Measurements from ENCODE around the gene ZNF771. TPM values are rescaled to one million over a fixed set of nuclear protein-coding genes. Genes with fewer than 3 reads are reported as not detected.
A peak's percentile ranks its signal among the peaks of the same experiment; 100 is the strongest.

The ZNF771 gene
- 6.1 TPM for total RNA-seq
- long read RNA-seq, transcript ZNF771-201 (3 exons, 2,371 nt), result major isoform, 14 of 24 reads
- long read RNA-seq, partial matches to known transcripts, result 7 of 24 reads
- long read RNA-seq, other reads (novel, unspliced or antisense), result 2 of 24 reads

DNA sequence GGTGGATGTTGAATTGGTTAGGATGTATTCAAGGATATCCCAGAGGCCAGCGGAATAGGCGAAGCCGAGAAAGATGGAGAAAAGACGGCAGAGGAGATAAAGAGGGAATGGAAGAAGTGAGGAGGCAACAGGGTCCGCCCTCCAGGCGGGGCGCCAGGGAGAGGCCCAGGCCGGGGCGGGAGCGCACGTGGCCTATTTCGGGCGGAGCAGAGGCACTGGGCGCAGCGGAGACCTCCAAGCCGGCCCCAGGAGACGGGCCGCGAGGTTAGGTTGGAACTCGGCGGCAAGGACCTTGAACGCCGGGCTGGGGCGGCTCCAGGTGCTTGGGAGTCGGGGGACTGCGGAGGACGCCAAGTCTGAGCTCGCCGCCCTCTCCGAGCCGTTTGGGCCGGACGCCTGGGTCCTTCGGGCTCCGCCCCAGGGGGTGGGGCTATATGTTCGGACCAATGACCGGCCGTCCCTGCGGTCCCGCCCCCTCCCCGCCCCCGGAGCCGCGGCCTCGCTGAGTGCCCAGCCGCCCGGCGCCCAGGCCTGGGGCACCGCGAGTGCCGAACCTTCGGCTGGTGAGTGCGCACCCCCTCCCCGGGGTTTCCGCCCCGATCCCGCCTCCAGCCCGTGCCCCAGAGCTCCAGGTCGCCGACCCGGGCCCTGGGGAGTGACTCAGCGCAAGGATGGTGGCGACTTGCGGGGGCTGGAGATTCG is at the start of gene ZNF771:
TSS of gene ZNF771 (plus strand) at position 505 of the 702 bp plus-strand sequence. CDS start 448 bp downstream, outside the sequence.
- peak; percentile 97 for DNase-seq
- intact Hi-C loops (cut with micrococcal nuclease), result no loop called here
- ATAC-seq, result peak; percentile 97

DNA sequence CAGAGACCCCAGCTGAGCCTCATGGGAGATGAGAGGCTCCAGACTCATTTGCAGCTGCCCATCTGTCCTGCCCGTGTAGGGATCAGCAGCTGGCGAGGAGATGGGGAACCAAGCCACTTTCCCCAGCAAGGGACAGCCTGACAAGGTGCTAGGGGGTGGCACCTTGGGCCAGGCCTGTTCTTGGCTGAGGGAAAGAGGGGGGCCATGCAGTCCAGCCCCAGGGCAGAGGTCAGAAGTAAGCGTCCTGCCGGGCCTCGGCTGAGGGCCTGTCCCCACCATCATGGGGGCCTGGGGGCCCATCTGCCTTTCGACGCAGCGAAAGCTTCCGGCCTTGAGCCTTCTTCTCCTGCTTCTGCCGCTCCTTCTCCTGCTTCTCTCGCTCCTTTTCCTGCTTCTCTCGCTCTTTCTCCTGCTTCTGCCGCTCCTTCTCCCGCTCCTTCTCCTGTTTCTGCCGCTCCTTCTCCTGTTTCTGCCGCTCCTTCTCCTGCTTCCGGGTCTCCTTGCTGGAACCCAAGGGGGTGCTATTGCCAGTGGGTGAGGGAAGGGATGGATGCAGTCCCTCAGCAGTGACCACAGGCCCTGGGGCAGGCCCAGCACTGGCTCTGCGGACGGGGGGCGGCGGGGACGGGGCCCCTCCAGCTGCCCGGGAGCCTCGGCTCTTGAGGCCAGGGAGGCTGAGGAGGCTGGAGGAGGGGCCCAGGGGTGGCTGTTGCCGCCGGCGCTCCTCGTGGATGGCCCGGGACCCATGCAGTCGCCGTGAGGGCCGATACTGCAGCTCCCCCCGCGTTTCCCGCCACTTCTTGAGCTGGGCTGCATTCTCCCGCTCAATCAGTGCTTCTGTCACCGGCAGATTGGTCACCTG is 49.5 kb upstream of the ZNF771 start:
- DNase-seq (peak; percentile 28), ATAC-seq (no peak)
- intact Hi-C loops (cut with micrococcal nuclease), result no loop called here

DNA sequence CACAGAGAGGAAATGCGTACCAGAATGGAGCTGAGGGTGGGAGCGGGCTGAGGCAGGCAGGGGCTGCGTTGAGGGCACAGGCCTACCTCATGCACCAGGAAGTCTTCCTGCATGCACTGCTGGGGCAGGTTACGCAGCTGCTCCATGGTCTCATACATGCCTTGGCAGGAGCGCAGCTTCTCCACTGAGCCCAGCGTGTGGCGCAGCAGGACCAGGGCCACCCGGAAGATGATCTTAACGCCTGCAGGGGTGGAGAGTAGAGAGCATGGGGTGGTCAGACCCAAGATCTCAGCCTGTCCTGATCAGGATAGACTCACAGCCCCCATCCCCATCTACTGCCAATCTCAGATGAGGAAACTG is 48.8 kb upstream of the ZNF771 start:
- ATAC-seq (no peak), DNase-seq (peak; percentile 23)
- intact Hi-C loops (cut with micrococcal nuclease), result no loop called here

DNA sequence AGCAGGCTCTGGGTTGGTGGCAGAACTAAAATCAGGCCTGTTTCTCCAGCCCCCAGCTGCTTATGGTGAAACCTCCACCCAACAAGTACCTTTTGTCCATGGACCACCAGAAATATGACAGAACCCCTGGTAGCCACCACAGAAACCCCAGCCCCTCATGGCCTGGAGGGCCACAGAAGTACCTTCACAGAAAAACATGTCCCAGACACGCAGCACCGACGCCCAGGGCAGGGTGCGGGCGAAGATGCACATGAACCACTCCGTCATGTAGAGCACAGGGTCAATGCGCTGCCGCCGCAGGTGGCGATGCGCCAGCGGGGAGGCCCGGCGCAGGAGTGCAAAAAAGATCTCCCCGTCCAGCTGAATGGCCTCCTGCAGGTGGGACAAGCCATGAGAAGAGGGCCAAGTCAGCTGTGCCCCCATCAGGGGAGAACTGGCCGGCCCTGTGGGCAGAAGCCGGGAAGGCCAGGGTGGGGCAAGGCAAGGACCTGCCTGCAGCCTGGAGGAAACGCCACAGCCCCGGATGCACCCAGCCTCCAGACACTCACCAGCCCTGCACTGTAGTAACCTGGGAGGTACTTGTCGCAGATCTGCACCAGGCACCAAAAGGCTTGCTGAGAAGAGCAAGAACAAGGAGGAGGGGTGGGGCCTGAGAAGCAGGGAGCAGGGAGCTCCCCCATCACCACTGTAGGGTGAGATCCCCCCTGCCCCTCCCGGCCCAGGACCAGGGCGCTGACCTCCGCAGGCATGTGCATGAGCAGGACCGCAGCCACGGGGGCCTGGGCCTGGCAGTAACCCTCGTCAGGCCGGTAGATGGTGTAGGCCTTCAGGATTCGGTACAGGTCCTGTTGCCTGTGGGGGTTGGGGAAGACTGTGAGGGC is 48.2 kb upstream of the ZNF771 start:
- intact Hi-C loops (cut with micrococcal nuclease), result no loop called here
- DNase-seq, result peak; percentile 0
- no peak for ATAC-seq

DNA sequence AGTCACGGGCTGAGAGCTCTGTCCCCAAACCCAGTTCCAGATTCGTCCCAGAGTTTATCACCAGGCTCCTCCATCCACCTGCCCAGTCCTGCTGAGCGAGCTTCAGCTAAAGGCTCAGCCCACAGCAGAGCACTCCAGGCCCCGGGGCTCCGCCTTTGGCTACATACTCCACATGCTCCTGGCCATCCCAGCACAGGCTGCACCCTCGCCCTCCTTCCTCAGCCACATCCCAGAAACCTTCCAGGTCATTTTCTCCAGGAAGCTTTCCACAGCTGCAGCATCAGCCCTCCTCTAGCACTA is 47.6 kb upstream of the ZNF771 start:
- ATAC-seq, result no peak
- intact Hi-C loops (cut with micrococcal nuclease), result no loop called here
- DNase-seq, result no peak

DNA sequence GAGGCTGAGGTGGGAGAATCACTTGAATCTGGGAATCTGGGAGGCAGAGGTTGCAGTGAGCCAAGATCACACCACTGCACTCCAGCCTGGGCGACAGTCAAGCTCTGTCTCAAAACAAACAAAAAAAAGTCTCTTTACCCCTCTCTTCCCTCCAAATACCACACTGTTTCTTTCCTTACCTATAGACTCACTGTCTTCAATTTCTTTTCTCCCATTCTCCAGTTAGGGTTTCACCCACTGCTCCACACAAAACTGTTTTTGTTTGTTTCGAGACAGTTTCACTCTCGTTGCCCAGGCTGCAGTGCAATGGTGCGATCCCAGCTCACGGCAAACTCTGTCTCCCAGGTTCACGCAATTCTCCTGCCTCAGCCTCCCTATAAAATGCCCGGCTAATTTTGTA is 46.2 kb upstream of the ZNF771 start:
- ATAC-seq (no peak), DNase-seq (peak; percentile 1)
- intact Hi-C loops (cut with micrococcal nuclease), result no loop called here

DNA sequence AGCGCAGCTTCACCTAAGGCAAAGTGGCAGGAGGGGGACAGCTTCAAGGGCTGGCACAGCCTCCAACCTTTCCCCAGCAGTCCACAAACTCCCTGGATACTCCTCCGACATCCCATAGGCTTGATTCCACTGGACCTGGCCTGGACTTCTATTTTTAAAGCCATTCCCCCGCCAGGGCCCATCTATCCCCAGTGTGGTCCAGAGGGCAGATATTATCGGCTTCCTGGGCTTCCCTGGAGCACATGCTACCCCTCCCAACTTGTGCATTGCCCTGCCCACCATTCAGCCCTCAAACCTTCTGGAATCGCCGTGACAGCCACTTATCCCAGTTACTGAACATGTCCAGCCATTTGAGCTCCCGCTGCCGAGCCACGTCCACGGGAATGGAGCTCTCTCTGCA is 42.2 kb upstream of the ZNF771 start:
- intact Hi-C loops (cut with micrococcal nuclease), result no loop called here
- ATAC-seq (peak; percentile 28), DNase-seq (peak; percentile 24)

DNA sequence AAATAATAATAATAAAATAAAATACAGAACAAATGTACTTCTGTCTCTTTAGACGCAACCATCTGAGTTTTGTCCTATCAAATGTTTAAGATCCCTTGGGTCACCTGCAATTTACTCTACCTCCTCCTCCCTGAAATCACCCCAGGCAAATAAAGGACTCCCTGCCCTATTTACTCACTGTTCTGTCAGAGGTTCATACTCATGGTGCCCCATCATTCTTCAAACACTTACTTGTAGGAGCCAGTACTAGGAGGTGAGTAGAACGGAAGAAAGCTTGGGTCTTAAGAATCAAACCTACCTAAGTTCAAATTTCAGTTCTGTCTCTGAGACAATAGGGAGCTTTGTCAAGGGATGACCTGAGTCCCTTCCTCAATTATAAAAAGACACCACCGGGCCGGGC is 40.9 kb upstream of the ZNF771 start:
- no peak for DNase-seq
- no peak for ATAC-seq
- intact Hi-C loops (cut with micrococcal nuclease), result no loop called here

DNA sequence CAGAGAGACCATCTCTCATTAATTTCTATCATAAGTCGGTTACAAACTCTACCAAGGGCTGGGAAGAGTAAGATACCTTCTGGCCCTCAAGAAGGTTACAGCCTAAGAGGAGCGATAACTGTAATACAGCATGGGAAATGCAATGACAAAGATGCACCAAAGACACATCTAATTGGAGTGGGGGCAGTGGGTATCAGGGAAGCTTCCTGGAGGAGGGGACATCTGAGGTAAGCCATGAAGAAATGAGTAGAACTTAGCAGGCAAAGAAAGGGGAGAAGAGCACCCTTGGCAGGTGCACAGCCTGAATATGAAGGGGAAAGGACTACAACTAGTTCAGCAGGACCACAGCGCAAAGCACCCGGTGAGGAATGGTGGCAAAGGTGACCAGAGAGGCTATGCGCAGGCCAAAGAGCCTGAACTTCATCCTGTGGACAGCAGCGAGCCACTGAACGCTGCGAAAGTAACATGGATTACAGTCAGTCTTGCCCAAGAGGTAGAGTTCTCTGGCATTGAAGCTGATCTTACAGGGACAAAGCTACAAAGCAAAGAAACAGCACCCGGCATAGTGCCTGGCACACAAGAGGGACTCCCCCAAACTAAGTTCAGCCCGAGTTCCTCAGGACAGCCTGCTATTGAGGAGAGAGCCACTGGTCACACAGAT is 39.9 kb upstream of the ZNF771 start:
- intact Hi-C loops (cut with micrococcal nuclease), result no loop called here
- no peak for ATAC-seq
- DNase-seq, result peak; percentile 28

DNA sequence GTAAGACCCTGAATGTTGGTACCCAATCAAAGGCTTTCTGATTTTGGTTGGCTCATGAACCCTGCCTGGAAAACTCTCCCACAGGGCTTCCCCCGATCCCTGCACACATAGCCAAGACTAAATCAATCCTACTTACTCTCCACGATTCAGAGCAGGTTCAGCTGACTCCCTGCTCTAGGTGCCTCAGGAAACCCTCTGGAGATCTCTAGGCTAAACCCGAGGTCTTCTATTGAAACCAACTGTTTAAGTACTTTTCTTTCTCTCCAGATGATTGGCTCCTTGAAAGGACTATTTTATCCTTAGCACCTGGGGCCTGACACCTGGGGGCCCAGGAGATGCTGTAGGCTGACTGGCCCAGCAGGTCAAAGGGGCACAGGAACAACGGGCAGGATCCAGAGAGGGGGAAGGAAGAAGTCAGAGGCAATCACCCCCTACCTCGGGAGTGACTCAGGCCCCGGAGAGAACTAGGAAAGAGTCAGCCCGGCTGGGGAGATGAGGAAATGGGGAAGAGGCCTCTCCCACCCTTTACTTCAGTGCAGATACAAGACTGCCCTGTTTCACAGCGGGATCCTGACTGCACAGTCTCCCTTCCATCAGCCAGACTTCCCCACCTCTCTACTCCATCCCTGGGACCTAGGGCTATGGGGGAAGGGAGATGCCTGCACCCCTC is 39.1 kb upstream of the ZNF771 start:
- intact Hi-C loops (cut with micrococcal nuclease), result no loop called here
- no peak for ATAC-seq
- DNase-seq, result peak; percentile 27

DNA sequence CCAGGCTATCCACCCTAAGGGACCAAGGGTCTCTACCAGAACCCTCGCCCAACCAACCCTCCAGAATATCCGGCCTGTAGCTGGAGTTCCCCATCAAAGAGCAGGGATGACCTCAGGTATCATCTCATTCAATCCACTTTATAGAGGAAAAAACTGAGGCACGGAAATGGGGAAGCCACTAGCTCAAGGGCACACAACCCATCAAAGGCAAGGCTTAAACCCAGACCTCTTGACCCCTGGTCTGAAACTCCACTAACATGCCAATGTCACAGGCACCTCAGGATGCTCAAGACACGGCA is 38.7 kb upstream of the ZNF771 start:
- DNase-seq, result no peak
- no peak for ATAC-seq
- intact Hi-C loops (cut with micrococcal nuclease), result no loop called here

DNA sequence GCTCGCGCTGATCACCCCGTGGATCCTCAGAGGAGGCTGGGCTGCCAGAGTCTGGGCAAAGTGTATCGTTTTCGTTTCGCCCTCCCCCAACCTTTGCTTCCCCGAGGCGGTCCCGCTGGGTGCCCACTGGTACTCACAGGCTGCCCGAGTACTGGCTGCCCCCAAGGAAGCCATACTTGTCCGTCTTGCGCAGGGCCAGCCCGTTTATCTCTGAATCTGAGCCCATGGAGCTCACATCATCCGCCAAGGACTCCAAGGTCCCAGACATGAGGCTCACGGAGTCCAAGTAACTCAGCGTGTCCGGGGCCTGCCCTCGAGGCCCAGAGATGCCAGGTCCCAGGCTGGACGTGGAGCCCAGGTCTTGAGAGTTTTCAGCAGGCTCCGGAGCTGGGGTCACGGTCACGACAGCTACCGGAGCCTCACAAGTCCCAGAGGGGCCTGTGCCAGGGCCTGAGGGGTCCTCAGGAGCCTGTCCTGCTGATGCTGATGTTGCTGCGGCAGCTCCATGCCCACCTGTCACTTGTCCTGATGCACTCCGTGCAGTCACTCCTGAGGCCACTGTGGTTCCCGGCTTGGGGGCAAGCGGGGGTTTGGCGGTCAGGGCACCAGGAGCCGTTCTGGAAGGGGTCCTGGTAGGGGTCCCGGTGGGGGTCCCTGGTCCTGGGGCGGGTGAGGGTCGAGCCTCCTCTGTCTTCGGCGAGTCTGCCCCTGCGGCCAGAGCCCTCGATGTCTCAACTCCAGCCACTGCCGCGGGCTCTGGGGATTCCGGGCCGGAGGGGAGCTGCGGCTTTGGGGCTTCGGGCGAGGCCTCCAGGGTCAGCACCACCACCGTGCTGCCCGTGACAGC is 38.1 kb upstream of the ZNF771 start:
- ATAC-seq (no peak), DNase-seq (peak; percentile 48)
- intact Hi-C loops (cut with micrococcal nuclease), result no loop called here

DNA sequence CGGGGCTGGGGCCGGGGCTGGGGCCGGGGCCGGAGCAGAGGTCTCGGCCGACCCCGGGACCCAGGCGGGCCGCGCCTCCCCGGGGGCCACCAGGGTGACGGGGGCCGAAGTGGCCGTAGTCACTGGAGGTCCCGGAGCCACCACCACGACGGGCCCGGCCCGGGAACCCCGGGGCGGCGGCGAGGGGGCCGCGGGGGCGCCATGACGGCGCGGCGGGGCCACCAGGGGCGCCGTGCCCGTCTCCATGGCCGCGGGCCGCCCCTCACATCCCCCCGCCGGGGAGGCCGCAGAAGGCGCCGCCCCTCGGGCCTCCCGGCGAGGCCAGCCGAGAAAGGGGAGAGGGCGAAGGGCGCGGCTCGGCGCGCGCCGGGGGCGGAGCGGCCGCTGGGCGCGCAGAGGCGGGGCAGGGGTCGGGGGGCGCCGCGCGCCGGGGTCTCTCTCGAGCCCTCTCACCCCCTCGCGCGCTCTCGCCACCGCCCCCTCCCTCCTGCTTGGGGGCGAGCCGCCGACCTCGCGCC is 37.4 kb upstream of the ZNF771 start:
- intact Hi-C loops (cut with micrococcal nuclease), result no loop called here
- ATAC-seq, result no peak

DNA sequence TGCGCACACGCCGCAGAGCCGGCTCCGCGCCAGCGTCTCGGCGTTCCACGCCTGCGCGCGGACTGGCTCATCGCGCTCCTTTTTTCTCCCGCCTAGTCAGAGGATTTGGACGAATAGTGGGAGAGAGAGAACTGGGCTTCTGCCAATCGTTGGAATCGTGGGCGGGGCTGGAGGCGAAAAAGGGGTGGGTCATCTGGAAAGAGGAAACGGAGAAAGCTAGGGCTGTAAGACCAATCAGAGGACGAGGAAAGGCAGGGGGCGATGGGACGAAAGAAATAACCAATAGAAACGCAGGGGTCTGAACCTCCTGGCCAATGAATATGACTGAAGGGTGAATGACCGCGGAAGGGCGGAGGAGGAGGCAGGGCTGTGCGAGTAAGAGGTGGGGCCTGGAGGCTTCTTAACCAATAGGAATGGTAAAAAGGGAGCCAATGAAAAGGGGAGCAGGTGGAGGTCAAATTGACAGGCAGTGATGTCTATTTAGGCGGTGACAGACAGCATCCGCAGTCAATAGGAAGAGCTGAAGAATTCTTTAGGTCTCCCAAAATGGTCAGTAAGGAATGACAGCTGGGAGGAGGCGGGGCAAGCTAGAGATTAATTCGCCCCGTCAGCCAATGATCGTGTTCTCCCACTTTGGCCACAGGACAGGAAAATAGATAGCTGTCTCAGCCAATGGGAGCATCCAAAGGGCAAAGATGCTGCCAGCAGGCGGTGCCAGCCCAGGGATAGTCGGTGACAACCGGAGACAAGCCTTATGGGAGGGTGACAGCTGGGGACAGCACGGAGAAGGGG is 36.8 kb upstream of the ZNF771 start, which contains the start of gene TBC1D10B:
TSS of gene TBC1D10B (minus strand) at position 39 of the 792 bp plus-strand sequence. CDS start 311 bp downstream, outside the sequence.
- peak; percentile 96 for DNase-seq
- ATAC-seq, result peak; percentile 92
- intact Hi-C loops (cut with micrococcal nuclease), result no loop called here

More for the DNA sequence above, 37.4 kb upstream of the ZNF771 start:
- no peak for DNase-seq

DNA sequence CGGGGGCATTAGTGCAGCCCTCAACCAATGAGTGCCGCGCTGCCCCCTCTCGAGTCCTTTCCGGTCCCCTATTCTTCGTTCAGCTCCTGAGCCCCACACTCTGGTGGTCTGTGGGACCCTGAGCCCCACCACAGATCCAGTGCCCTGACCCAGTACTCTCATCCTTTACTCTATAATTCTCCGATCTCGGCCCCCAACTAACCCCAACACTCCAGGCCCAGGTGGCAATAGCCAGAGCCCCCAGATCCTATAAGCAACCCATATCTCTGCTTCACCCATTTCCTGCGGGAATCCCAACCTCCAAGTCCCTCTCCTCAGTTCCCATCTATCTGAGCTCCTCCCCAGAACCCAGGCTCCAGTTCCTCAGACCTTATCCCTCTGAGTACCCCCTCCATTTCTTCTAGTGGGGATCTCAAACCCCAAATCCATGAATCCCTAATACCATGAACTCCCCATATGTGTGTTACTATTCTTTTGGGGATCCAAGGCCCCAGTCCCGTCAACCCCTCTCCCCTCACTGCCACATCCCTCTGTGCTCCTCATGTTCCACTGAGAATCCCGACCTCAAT is 36.1 kb upstream of the ZNF771 start:
- ATAC-seq (no peak), DNase-seq (peak; percentile 13)
- intact Hi-C loops (cut with micrococcal nuclease), result no loop called here

DNA sequence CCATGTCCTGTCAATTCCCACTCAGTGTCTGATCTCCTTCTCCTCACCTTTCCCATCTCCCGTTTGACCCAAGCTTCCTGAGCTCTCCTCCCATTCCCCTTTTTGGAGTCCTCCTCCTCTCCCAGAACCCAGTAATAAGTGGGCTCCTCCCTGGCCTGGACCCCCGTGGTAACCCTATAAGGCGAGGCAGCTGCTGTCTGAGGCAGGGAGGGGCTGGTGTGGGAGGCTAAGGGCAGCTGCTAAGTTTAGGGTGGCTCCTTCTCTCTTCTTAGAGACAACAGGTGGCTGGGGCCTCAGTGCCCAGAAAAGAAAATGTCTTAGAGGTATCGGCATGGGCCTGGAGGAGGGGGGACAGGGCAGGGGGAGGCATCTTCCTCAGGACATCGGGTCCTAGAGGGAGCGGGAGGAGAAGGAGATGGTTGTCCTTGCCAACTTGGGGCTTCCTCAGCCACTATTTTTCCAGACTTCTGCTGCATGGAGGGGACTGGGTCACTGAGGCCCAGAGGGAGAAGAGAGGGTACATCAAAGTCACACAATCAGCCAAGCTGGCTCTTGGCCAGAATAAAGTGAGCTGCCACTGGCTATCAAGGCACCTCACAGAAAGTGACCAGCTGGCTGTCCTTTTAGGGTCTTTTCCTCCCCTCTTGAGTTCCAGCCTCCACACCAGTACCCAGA is 35.2 kb upstream of the ZNF771 start:
- DNase-seq (peak; percentile 16), ATAC-seq (no peak)
- intact Hi-C loops (cut with micrococcal nuclease), result no loop called here

All from left ventricle myocardium superior (tissue), 1 donor.